Keratinocyte (primary cell): ENCODE data around the gene AMBRA1. TPM values are rescaled to one million over a fixed set of nuclear protein-coding genes. Genes with fewer than 3 reads are reported as not detected.
"Not testable (repeated sequence)": the region's sequence is repeated elsewhere in the genome, so short reads cannot be mapped to it uniquely, and the experiment has no call there.

Experiments used
- DNase-seq: peaks from one replicate; pipeline ENCODE4 v3.0.0-alpha.2; 2011; ENCODE audit warnings: low read depth, missing footprints, low spot score
- FAIRE-seq: peaks from 2 replicates; lab custom pipeline; 2011; peaks lifted over from hg19 to GRCh38; lab: Jason Lieb, UNC
- H2AFZ ChIP-seq: 2 replicates; pipeline ENCODE4 v1.6.0; 2012; ENCODE audit warnings: low read length, control low read depth, inconsistent platforms; ENCODE audit not compliant: control insufficient read depth
- H3K27ac ChIP-seq: 2 replicates; pipeline ENCODE4 v1.5.1; 2011; ENCODE audit warnings: low read length; ENCODE audit not compliant: control insufficient read depth, insufficient read depth
- H3K27me3 ChIP-seq: 3 replicates; pipeline ENCODE4 v1.6.0; 2011; ENCODE audit warnings: low read length; ENCODE audit not compliant: control insufficient read depth, insufficient read depth; ENCODE audit errors: extremely low read depth
- H3K36me3 ChIP-seq, 2 experiments: 2 replicates in 1 of 2; 3 replicates in 1 of 2; pipeline ENCODE4 v1.5.1; 2011; ENCODE audit warnings: low read length in 2 of 2, mild to moderate bottlenecking in 1 of 2; ENCODE audit not compliant: control insufficient read depth in 2 of 2, insufficient read depth in 2 of 2; ENCODE audit errors: extremely low read depth in 1 of 2
- H3K4me1 ChIP-seq: 3 replicates; pipeline ENCODE4 v1.5.1; 2011; ENCODE audit warnings: low read length; ENCODE audit not compliant: control insufficient read depth, insufficient read depth; ENCODE audit errors: extremely low read depth
- H3K4me2 ChIP-seq: 3 replicates; pipeline ENCODE4 v1.6.0; 2011; ENCODE audit warnings: low read depth, low read length; ENCODE audit not compliant: control insufficient read depth, insufficient read depth; ENCODE audit errors: extremely low read depth
- H3K4me3 ChIP-seq, 3 experiments: fragments of 200-600 bp in 1 of 3; sonication (generic) in 1 of 3; 2 replicates in 2 of 3; 3 replicates in 1 of 3; pipeline ENCODE4 v1.5.1; 2011 to 2016; ENCODE audit warnings: low read length in 3 of 3, mild to moderate bottlenecking in 3 of 3, control low read depth in 2 of 3, inconsistent platforms in 1 of 3, low read depth in 1 of 3, mixed read lengths in 1 of 3, mixed run types in 1 of 3, moderate library complexity in 1 of 3; ENCODE audit not compliant: control insufficient read depth in 2 of 3, insufficient read depth in 2 of 3; ENCODE audit errors: extremely low read depth in 1 of 3
- H3K79me2 ChIP-seq: 2 replicates; pipeline ENCODE4 v1.6.0; 2012; ENCODE audit warnings: low read length; ENCODE audit not compliant: control insufficient read depth, insufficient read depth
- H3K9ac ChIP-seq: 3 replicates; pipeline ENCODE4 v1.6.0; 2011; ENCODE audit warnings: low read length; ENCODE audit not compliant: control insufficient read depth, insufficient read depth; ENCODE audit errors: extremely low read depth
- H3K9me1 ChIP-seq: 3 replicates; pipeline ENCODE4 v1.6.0; 2011; ENCODE audit warnings: low read length; ENCODE audit not compliant: control insufficient read depth, insufficient read depth; ENCODE audit errors: extremely low read depth
- H3K9me3 ChIP-seq: 2 replicates; pipeline ENCODE4 v1.5.1; 2012; ENCODE audit warnings: low read depth, low read length; ENCODE audit not compliant: control insufficient read depth
- H4K20me1 ChIP-seq: 3 replicates; pipeline ENCODE4 v1.6.0; 2011; ENCODE audit warnings: low read length; ENCODE audit not compliant: control insufficient read depth, insufficient read depth; ENCODE audit errors: extremely low read depth
- CTCF ChIP-seq, 3 experiments: IDR thresholded peaks in 1 of 3; conservative IDR thresholded peaks in 1 of 3; optimal IDR thresholded peaks in 1 of 3; 2 replicates in 2 of 3; 3 replicates in 1 of 3; pipeline versions ENCODE3 to v1.5.1; 2011; ENCODE audit warnings: low read length in 3 of 3, mild to moderate bottlenecking in 3 of 3, moderate library complexity in 2 of 3, control low read depth in 1 of 3, inconsistent platforms in 1 of 3; ENCODE audit not compliant: insufficient read depth in 2 of 3; ENCODE audit errors: extremely low read depth in 1 of 3
- EZH2 ChIP-seq: IDR thresholded peaks from one replicate; pipeline ENCODE4 v1.6.1; 2012; ENCODE audit warnings: inconsistent platforms, mild to moderate bottlenecking, low read length, moderate library complexity
- dilution Hi-C: fragments of 300-500 bp; cut with MboI; formaldehyde crosslinking; loops from one replicate; pipeline ENCODE4 v1.7.0; 2020; ENCODE audit warnings: low sequenced_read_pairs; ENCODE audit not compliant: extremely low pct_ligation_motif_present
- polyA plus RNA-seq, 5 experiments: library from polyadenylated mRNA; depleted of rRNA in 3 of 5; stranded (reverse) in 3 of 5; stranded (forward) in 1 of 5; unstranded in 1 of 5; fragments of >200 nt; gene quantifications; 1 replicate in 1 of 5; 2 replicates in 3 of 5; 3 replicates in 1 of 5; pipeline versions ENCODE4 v1.2.1 to v1.2.3, GENCODE V29; 2011 to 2012; ENCODE audit warnings: missing spikeins in 2 of 5, low read depth in 1 of 5, low replicate concordance in 1 of 5

Gene AMBRA1
- polyA plus RNA-seq, 1 donor (not counting 4 experiments of a cell fraction or from before 2014, with no cell fraction given) = 10.5 TPM

GRCh38 chr11:46372086-46372485 lies 221.7 kb downstream of the AMBRA1 start:
- no peak for DNase-seq
- TF ChIP-seq EZH2 = no peak
- no peak for TF ChIP-seq CTCF (optimal IDR thresholded peaks at IDR 0.05 in 1 of 3, IDR thresholded peaks at IDR 0.05 in 1 of 3, conservative IDR thresholded peaks at IDR 0.05 in 1 of 3; ENCODE audit: extremely low read depth in 1 of 3, insufficient read depth in 2 of 3, low read length in 3 of 3)
- no peak for FAIRE-seq
- Histone ChIP-seq H2AFZ (no peak overlapping the region), H3K4me2 (no peak overlapping the region), H3K4me3 (no peak overlapping the region), H3K36me3 (peaks cover 33 to 42% of the 10 kb centered on the region in 2 experiments), H4K20me1 (no peaks in the 10 kb centered on the region), H3K9ac (no peak overlapping the region), H3K27me3 (no peaks in the 10 kb centered on the region), H3K4me1 (no peaks in the 10 kb centered on the region), H3K27ac (no peak overlapping the region), H3K9me3 (no peaks in the 10 kb centered on the region), H3K9me1 (no peaks in the 10 kb centered on the region), H3K79me2 (no peaks in the 10 kb centered on the region)
- dilution Hi-C loops = no loop called here

- H3K4me1 ChIP-seq, H3K9me1 ChIP-seq, H4K20me1 ChIP-seq, H3K9me3 ChIP-seq, dilution Hi-C loops, H3K9ac ChIP-seq, FAIRE-seq, H3K4me2 ChIP-seq, H2AFZ ChIP-seq, H3K4me3 ChIP-seq, H3K79me2 ChIP-seq, H3K27me3 ChIP-seq, H3K27ac ChIP-seq, DNase-seq: not testable (repeated sequence)
- peaks cover 28 to 41% of the 10 kb centered on the region in 2 experiments for H3K36me3 ChIP-seq
Measured at GRCh38 chr11:46371262-46371661, 222.6 kb downstream of the AMBRA1 start.

GRCh38 chr11:46370253-46370652 lies 223.6 kb downstream of the AMBRA1 start:
- H3K9me3 ChIP-seq = no peaks in the 10 kb centered on the region
- TF ChIP-seq CTCF (optimal IDR thresholded peaks at IDR 0.05 in 1 of 3, IDR thresholded peaks at IDR 0.05 in 1 of 3, conservative IDR thresholded peaks at IDR 0.05 in 1 of 3; ENCODE audit: extremely low read depth in 1 of 3, insufficient read depth in 2 of 3, low read length in 3 of 3) = no peak
- H3K36me3 ChIP-seq = peaks cover 28 to 32% of the 10 kb centered on the region in 2 experiments
- dilution Hi-C loops = no loop called here
- H3K27me3 ChIP-seq = no peaks in the 10 kb centered on the region
- no peak overlapping the region for H3K27ac ChIP-seq
- no peaks in the 10 kb centered on the region for H3K9me1 ChIP-seq
- DNase-seq = no peak
- H4K20me1 ChIP-seq = peaks cover 6% of the 10 kb centered on the region
- H2AFZ ChIP-seq = no peak overlapping the region
- no peaks in the 10 kb centered on the region for H3K4me1 ChIP-seq
- no peak overlapping the region for H3K4me2 ChIP-seq
- H3K9ac ChIP-seq = no peak overlapping the region
- no peak for FAIRE-seq
- peaks cover 3% of the 10 kb centered on the region for H3K79me2 ChIP-seq
- no peak overlapping the region for H3K4me3 ChIP-seq
